ENCODE results near the gene CDC42.

The CDC42 gene

GRCh38 chr1:22111620-22112019, 59.1 kb downstream of the CDC42 start:
- DNase-seq = no peak

- DNase-seq = no peak
Observed at GRCh38 chr1:22112554-22112953, 60.0 kb downstream of the CDC42 start.

GRCh38 chr1:22114083-22115012, 61.8 kb downstream of the CDC42 start:
- peak in 1 of 2 experiments; percentile 58 for DNase-seq

DNA sequence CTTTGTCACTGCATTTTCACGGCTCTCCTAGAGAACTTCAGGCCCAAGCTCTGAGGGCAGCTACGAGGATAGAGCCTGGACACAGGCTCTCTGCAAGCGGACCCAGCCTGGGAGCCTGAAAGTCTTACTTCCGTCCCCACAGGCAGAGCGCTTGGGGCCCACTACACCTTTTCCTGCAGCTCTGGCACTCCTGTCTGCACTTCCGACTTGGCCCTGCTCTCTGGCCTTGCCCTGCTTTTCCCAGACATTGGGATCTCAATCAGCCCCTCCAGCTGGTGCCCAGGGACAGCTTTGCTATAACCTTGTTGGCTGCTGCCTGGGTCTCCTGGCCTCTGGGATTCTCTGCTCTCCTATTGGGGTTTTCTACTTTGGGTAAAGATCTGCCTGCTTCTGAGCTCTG, 62.8 kb downstream of the CDC42 start:
- DNase-seq = no peak

GRCh38 chr1:22117238-22117637, 64.7 kb downstream of the CDC42 start:
- DNase-seq = no peak

GRCh38 chr1:22117851-22118250, 65.3 kb downstream of the CDC42 start:
- peak in 1 of 2 experiments; percentile 5 for DNase-seq

GRCh38 chr1:22118291-22118992, 65.9 kb downstream of the CDC42 start:
- DNase-seq = no peak

- no peak for DNase-seq
Observed at GRCh38 chr1:22119626-22120468, 67.3 kb downstream of the CDC42 start.

GRCh38 chr1:22120469-22120790, 67.9 kb downstream of the CDC42 start:
- DNase-seq = no peak

- no peak for DNase-seq
Observed at GRCh38 chr1:22121421-22121911, 69.0 kb downstream of the CDC42 start.

- DNase-seq = no peak
Observed at GRCh38 chr1:22122273-22123070, 70.0 kb downstream of the CDC42 start.

DNA sequence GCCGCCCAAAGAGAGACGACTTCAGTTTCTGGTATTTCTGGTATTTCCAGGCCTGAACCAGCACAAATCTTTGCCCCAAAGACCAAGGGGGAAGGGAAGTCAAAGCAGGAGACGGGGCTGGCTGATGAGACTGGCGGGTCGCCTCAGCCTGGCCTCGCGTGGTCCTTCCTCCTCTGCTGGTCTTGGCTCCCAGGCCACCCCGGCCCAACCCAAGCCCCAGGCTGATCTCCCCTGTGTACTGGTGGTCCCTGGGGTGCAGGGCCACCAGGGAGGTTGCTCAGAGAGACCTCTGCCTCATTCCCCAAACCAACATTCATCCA, 70.5 kb downstream of the CDC42 start:
- DNase-seq = no peak

DNA sequence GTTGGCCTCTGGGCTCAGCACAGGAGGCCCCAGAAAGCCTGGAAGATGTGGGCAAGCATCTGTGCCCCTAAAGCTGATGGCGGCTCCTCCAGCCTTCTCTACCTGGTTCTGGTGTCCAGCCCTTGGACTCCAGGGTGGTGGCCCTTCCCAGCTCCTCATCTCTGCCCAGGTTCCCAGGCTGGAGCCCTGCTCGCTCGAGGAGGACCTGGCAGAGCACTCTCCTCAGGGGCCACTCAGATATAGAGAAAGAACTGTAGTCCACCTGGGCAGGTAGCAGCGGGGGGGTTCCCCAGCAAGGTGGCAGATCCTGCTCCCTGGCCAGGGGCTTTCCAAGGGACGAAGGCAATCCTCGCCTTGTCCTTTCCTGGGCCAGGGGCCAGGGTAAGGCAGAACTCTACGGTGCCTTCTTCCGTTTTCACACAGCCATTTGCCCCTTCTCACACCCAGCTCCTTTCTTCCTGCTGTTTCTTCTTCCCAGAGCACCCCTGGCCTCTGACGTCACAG, 71.4 kb downstream of the CDC42 start:
- DNase-seq = no peak

DNA sequence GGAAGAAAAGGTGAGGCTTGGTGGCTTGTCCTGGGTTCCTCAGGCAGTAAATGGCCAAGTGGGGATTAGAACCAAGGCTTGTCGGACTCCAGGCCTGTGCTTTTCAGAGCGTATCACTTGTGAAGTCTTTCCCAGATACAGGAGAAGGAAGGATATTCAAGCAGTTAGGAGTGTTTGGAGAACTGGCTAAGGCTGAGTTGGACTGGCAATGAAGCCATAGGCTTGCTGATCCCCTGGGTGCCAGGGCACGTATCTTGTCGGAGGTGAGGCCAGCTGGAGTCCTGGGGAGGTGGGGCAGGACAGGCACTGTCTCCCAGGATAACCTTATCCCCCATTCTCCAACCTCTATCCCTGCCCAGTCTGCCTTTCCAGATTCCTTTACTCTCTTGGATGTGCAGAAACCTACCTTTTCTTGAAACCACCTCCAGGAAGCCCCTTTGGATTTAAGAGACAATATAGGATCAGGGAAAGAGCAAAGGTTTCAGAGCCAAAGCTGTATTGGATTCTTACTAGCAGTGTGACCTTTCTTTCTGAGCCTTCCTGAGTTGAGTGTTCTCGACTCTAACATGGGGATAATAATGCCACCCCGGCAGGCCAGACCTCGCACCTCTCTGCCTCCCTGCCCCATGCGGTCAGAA, 72.2 kb downstream of the CDC42 start:
- no peak for DNase-seq

DNA sequence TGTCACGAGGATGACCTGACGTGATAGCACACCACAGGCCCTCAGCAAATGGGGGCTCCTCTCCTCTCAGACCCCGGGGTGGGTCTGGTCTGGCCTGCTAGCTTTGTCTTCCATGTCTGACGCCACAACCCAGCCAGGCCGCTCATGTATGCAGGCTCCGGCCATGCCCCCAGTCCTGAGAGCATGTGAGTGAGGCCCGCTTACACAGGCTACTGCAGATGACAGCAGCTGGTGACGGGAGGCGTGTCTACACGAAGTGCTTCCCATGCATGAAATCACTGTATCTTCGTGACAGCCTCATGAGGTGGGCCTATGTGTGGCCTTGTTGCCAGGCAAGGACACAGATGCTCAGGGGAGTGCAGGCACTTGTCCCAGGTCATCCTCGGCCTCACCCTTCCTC, 74.0 kb downstream of the CDC42 start:
- no peak for DNase-seq

DNA sequence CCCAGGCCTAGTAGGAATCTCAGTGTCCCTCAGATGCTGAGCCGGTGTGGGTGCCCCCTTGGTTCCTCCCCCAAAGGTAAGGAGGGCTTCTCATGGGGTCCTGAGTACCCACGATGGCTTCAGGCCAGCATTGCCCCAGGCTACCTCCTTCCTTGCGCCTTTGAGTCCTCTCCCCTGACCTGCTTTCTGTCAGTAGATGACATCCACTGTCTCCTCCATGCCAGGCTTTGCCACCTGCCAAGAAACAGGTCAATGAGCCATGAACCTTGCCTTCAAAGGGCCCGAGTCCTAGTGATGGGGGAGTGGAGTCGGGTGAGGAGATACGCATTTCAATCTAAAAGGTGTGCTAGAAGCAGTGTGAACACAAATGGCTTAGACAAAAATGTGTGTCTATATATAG, 74.7 kb downstream of the CDC42 start:
- no peak for DNase-seq

- no peak for DNase-seq
Observed at GRCh38 chr1:22127731-22128130, 75.2 kb downstream of the CDC42 start.

- no peak for DNase-seq
Observed at GRCh38 chr1:22128392-22128791, 75.9 kb downstream of the CDC42 start.

DNA sequence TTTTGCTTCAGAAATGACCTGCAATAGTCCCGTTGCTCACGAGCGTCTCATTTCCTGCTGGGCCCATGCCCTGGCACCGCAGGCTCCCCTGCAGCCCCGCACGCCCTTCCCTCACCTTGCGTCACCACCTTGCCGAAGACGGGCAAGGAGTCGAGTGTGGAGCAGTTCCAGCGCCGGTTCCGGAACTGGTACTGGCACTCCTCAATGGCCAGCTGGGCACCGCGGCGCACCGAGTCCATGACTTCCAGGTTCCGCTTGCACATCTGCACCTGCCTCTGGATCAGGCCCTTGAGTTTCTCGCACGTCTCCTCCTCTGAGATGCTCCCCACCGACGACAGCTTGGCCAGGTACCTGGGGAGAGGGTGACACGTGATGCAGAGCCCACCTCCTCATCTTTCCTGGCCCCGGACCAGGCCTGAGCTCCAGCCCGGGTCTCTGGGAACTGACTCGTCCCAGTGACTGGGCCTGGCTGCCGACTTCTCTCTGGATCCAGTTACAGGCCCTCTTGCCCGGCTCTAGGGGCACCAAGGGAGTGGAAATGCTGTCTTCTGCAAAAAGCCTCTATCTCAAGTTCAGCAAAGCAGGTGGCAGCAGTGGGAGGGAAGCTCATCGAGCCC, 77.1 kb downstream of the CDC42 start:
- no peak for DNase-seq

GRCh38 chr1:22131062-22131461, 78.6 kb downstream of the CDC42 start:
- no peak for DNase-seq

GRCh38 chr1:22131875-22132486, 79.5 kb downstream of the CDC42 start:
- DNase-seq = peak; percentile 16 to 64
